ENCODE results near the gene UGT1A4. TPM values are rescaled to one million over a fixed set of nuclear protein-coding genes. Genes with fewer than 3 reads are reported as not detected.
A peak's percentile ranks its signal among the peaks of the same experiment; 100 is the strongest.
"Not testable (repeated sequence)": the region's sequence is repeated elsewhere in the genome, so short reads cannot be mapped to it uniquely, and the experiment has no call there.

The UGT1A4 gene
- total RNA-seq, 2 donors from 2014 or later: 2.2 to 4.0 TPM

GRCh38 chr2:233745073-233745755 lies 26.7 kb downstream of the UGT1A4 start:
- no peak for DNase-seq
- intact Hi-C loops (cut with DNase I, micrococcal nuclease): no loop called here
- ATAC-seq: peak; percentile 50

- intact Hi-C loops (cut with DNase I, micrococcal nuclease); ATAC-seq; DNase-seq: not testable (repeated sequence)
Measured at GRCh38 chr2:233745838-233746237, 27.3 kb downstream of the UGT1A4 start.

- intact Hi-C loops (cut with DNase I, micrococcal nuclease): no loop called here
- ATAC-seq (no peak), DNase-seq (no peak)
Measured at GRCh38 chr2:233746475-233747282, 28.1 kb downstream of the UGT1A4 start.

GRCh38 chr2:233747283-233747544 lies 28.7 kb downstream of the UGT1A4 start:
- ATAC-seq (no peak), DNase-seq (no peak)
- intact Hi-C loops (cut with DNase I, micrococcal nuclease): no loop called here

- intact Hi-C loops (cut with DNase I, micrococcal nuclease); ATAC-seq; DNase-seq: not testable (repeated sequence)
Measured at GRCh38 chr2:233750689-233751088, 32.2 kb downstream of the UGT1A4 start.

GRCh38 chr2:233751212-233752009 lies 32.9 kb downstream of the UGT1A4 start:
- peak; percentile 52 for ATAC-seq
- DNase-seq; intact Hi-C loops (cut with DNase I, micrococcal nuclease): not testable (repeated sequence)

- ATAC-seq (no peak), DNase-seq (no peak)
- intact Hi-C loops (cut with DNase I, micrococcal nuclease): no loop called here
Measured at GRCh38 chr2:233754872-233755611, 36.5 kb downstream of the UGT1A4 start.

GRCh38 chr2:233756429-233757081 lies 38.0 kb downstream of the UGT1A4 start:
- ATAC-seq: peak; percentile 91
- DNase-seq: no peak
- intact Hi-C loops (cut with DNase I, micrococcal nuclease): no loop called here

GRCh38 chr2:233758141-233758540 lies 39.6 kb downstream of the UGT1A4 start:
- intact Hi-C loops (cut with DNase I, micrococcal nuclease): no loop called here
- DNase-seq (no peak), ATAC-seq (peak; percentile 75)

GRCh38 chr2:233758849-233759248 lies 40.3 kb downstream of the UGT1A4 start:
- intact Hi-C loops (cut with DNase I, micrococcal nuclease): no loop called here
- ATAC-seq (no peak), DNase-seq (no peak)

- DNase-seq (no peak), ATAC-seq (peak; percentile 23)
- intact Hi-C loops (cut with DNase I, micrococcal nuclease): no loop called here
Measured at GRCh38 chr2:233760043-233760442, 41.5 kb downstream of the UGT1A4 start, which contains the start of gene UGT1A1. UGT1A1 (plus strand) TSS chr2:233760270; CDS start chr2:233760288, 18 bp downstream.

- intact Hi-C loops (cut with DNase I, micrococcal nuclease): no loop called here
- DNase-seq (no peak), ATAC-seq (no peak)
Measured at GRCh38 chr2:233761040-233761769, 42.7 kb downstream of the UGT1A4 start.

- DNase-seq: no peak
- ATAC-seq: peak; percentile 85
- intact Hi-C loops (cut with DNase I, micrococcal nuclease): no loop called here
Measured at GRCh38 chr2:233764264-233764663, 45.7 kb downstream of the UGT1A4 start.

GRCh38 chr2:233764761-233765160 lies 46.2 kb downstream of the UGT1A4 start:
- DNase-seq (no peak), ATAC-seq (no peak)
- intact Hi-C loops (cut with DNase I, micrococcal nuclease): no loop called here

GRCh38 chr2:233766416-233766815 lies 47.9 kb downstream of the UGT1A4 start:
- peak in 1 of 2 donors; percentile 18 for DNase-seq
- ATAC-seq: peak; percentile 59
- intact Hi-C loops (cut with DNase I, micrococcal nuclease): no loop called here

GRCh38 chr2:233768076-233768475 lies 49.5 kb downstream of the UGT1A4 start:
- ATAC-seq (no peak), DNase-seq (no peak)
- intact Hi-C loops (cut with DNase I, micrococcal nuclease): no loop called here

GRCh38 chr2:233769260-233769659 lies 50.7 kb downstream of the UGT1A4 start:
- no peak for ATAC-seq
- intact Hi-C loops (cut with DNase I, micrococcal nuclease): no loop called here

GRCh38 chr2:233772153-233772552 lies 53.6 kb downstream of the UGT1A4 start:
- ATAC-seq: no peak

More at GRCh38 chr2:233769260-233769659, 50.7 kb downstream of the UGT1A4 start:
- DNase-seq: no peak

More at GRCh38 chr2:233772153-233772552, 53.6 kb downstream of the UGT1A4 start:
- intact Hi-C loops (cut with DNase I, micrococcal nuclease): no loop called here
- no peak for DNase-seq

Data from left colon (tissue), 2 donors.